Measurements from ENCODE around the gene CTTNBP2NL.
"Not testable (repeated sequence)": the region's sequence is repeated elsewhere in the genome, so short reads cannot be mapped to it uniquely, and the experiment has no call there.

CTTNBP2NL gene

GRCh38 chr1:112461200-112461871 is 65.3 kb downstream of the CTTNBP2NL start:
- DNase-seq (ENCODE audit: low read depth): no peak

- DNase-seq (ENCODE audit: low read depth): no peak
Measured at GRCh38 chr1:112462953-112463279, 66.9 kb downstream of the CTTNBP2NL start.

- DNase-seq (ENCODE audit: low read depth): no peak
Measured at GRCh38 chr1:112464501-112464900, 68.5 kb downstream of the CTTNBP2NL start.

- no peak for DNase-seq (ENCODE audit: low read depth)
Measured at GRCh38 chr1:112465122-112465521, 69.1 kb downstream of the CTTNBP2NL start.

GRCh38 chr1:112466078-112466660 is 70.2 kb downstream of the CTTNBP2NL start:
- DNase-seq (ENCODE audit: low read depth): peak; percentile 76

- DNase-seq (ENCODE audit: low read depth): not testable (repeated sequence)
Measured at GRCh38 chr1:112470324-112470723, 74.3 kb downstream of the CTTNBP2NL start.

GRCh38 chr1:112470966-112471365 is 75.0 kb downstream of the CTTNBP2NL start:
- no peak for DNase-seq (ENCODE audit: low read depth)

GRCh38 chr1:112472142-112472541 is 76.1 kb downstream of the CTTNBP2NL start:
- no peak for DNase-seq (ENCODE audit: low read depth)

- DNase-seq (ENCODE audit: low read depth): no peak
Measured at GRCh38 chr1:112477550-112477949, 81.5 kb downstream of the CTTNBP2NL start.

GRCh38 chr1:112478314-112478713 is 82.3 kb downstream of the CTTNBP2NL start:
- DNase-seq (ENCODE audit: low read depth): no peak

GRCh38 chr1:112486063-112486462 is 90.0 kb downstream of the CTTNBP2NL start:
- not testable (repeated sequence) for DNase-seq (ENCODE audit: low read depth)

- not testable (repeated sequence) for DNase-seq (ENCODE audit: low read depth)
Measured at GRCh38 chr1:112487686-112488085, 91.7 kb downstream of the CTTNBP2NL start.

- no peak for DNase-seq (ENCODE audit: low read depth)
Measured at GRCh38 chr1:112488141-112488540, 92.1 kb downstream of the CTTNBP2NL start.

GRCh38 chr1:112492076-112492475 is 96.1 kb downstream of the CTTNBP2NL start:
- DNase-seq (ENCODE audit: low read depth): no peak

- DNase-seq (ENCODE audit: low read depth): no peak
Measured at GRCh38 chr1:112493351-112493750, 97.3 kb downstream of the CTTNBP2NL start.

- no peak for DNase-seq (ENCODE audit: low read depth)
Measured at GRCh38 chr1:112496290-112496689, 100.3 kb downstream of the CTTNBP2NL start.

GRCh38 chr1:112501810-112502641 is 106.0 kb downstream of the CTTNBP2NL start:
- DNase-seq (ENCODE audit: low read depth): peak; percentile 31

GRCh38 chr1:112502826-112503225 is 106.8 kb downstream of the CTTNBP2NL start:
- DNase-seq (ENCODE audit: low read depth): no peak

- DNase-seq (ENCODE audit: low read depth): no peak
Measured at GRCh38 chr1:112504001-112504660, 108.1 kb downstream of the CTTNBP2NL start.

- DNase-seq (ENCODE audit: low read depth): no peak
Measured at GRCh38 chr1:112504661-112505399, 108.8 kb downstream of the CTTNBP2NL start.

GRCh38 chr1:112505400-112505785 is 109.4 kb downstream of the CTTNBP2NL start:
- no peak for DNase-seq (ENCODE audit: low read depth)

- DNase-seq (ENCODE audit: low read depth): no peak
Measured at GRCh38 chr1:112505878-112506277, 109.9 kb downstream of the CTTNBP2NL start.

Measured in T follicular helper cell (primary cell).